Suprapubic skin (tissue), 3 donors: ENCODE data around the gene SHISA7.

Experiments used
- CTCF ChIP-seq, 2 donors: fragments of 200-600 bp in 1 of 2; fragments of 450-650 bp in 1 of 2; sonication (generic) in 1 of 2; IDR thresholded peaks; one replicate each; pipeline ENCODE4 v1.5.1; 2016 to 2019; ENCODE audit warnings: antibody characterized with exemption in 2 of 2, mild to moderate bottlenecking in 1 of 2, moderate library complexity in 1 of 2
- EP300 ChIP-seq: sonication (generic); formaldehyde crosslinking; IDR thresholded peaks from one replicate; pipeline ENCODE4 v1.6.1; 2017; ENCODE audit warnings: antibody characterized with exemption

- TF ChIP-seq CTCF (IDR thresholded peaks at IDR 0.05) = no peak
- TF ChIP-seq EP300 = no peak
Observed at GRCh38 chr19:55408533-55408872, 34.6 kb downstream of the SHISA7 start.
